GM18868 (cell line): ENCODE measurements around the gene AUTS2.

ENCODE experiments used
- ATAC-seq: cut with Tn5 transposase; IDR thresholded peaks from one replicate; pipeline ENCODE4 v1.9.1; 2021; ENCODE audit warnings: mild to moderate bottlenecking, moderate library complexity; ENCODE audit not compliant: unreplicated experiment

AUTS2 gene

GRCh38 chr7:70208236-70209063 is 610.2 kb downstream of the AUTS2 start:
- ATAC-seq = no peak

- no peak for ATAC-seq
Measured at GRCh38 chr7:70210200-70210935, 612.1 kb downstream of the AUTS2 start.

GRCh38 chr7:70210936-70211310 is 612.6 kb downstream of the AUTS2 start:
- ATAC-seq = no peak

DNA sequence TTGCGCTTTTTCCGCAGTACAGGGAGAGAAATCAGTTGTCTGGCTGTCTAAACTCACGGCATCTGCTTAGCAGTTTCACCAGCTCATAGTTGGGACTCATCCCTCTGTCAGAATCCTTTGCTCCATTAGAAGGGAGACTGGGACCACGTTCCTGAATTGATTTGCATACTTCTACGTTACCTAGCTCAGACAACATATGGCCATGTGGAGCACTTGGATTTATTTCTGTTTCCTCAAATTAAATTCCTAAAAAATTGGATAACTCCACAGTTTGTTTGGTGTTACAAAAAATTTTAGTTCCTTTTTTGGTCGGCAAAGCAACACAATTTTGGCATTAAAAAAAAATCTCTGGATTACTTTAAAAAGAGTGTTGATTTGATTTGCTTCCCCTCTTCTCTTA is 614.0 kb downstream of the AUTS2 start:
- no peak for ATAC-seq

GRCh38 chr7:70214071-70214470 is 615.8 kb downstream of the AUTS2 start:
- ATAC-seq = no peak

GRCh38 chr7:70215491-70215890 is 617.2 kb downstream of the AUTS2 start:
- no peak for ATAC-seq

- no peak for ATAC-seq
Measured at GRCh38 chr7:70217571-70217970, 619.3 kb downstream of the AUTS2 start.

- no peak for ATAC-seq
Measured at GRCh38 chr7:70218006-70218405, 619.7 kb downstream of the AUTS2 start.

GRCh38 chr7:70219061-70219460 is 620.8 kb downstream of the AUTS2 start:
- no peak for ATAC-seq

DNA sequence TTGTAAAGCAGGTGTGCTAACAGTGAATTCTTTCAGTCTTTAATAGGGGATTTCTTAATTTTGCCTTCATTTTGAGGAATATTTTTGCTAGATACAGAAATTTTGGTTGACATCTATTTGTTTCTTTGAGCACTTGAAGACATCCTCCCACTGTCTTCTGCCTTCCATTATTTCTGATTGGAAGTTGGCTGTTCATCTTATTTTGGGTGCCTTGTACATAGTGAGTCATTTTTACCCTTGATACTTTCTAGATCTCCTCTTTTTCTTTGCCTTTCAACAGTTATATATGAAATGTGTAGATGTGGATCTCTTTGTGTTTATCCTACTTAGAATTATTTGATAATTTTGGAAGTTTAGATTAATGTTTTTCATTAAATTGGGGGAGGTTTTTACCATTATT is 631.0 kb downstream of the AUTS2 start:
- ATAC-seq = no peak

GRCh38 chr7:70230761-70231160 is 632.5 kb downstream of the AUTS2 start:
- no peak for ATAC-seq

DNA sequence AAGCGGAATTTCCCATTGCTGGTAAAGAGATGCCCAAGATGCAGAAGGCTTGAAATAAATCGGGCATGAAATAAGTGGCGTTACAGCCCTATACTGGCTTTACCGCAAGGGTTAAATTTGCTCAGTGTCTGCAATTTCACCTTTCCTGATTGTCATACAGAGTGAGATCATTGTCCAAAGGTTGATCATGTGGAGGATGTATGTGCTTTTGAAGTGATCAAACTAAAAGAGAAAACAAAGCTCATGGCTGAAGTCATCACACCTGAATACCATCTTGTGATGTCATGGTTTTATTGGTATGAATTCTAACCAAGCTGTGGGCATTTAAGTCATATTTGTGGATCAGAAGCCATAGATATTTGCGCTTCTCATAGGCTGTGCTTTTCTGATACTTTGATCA is 635.5 kb downstream of the AUTS2 start:
- ATAC-seq = no peak

- no peak for ATAC-seq
Measured at GRCh38 chr7:70237256-70237655, 639.0 kb downstream of the AUTS2 start.

DNA sequence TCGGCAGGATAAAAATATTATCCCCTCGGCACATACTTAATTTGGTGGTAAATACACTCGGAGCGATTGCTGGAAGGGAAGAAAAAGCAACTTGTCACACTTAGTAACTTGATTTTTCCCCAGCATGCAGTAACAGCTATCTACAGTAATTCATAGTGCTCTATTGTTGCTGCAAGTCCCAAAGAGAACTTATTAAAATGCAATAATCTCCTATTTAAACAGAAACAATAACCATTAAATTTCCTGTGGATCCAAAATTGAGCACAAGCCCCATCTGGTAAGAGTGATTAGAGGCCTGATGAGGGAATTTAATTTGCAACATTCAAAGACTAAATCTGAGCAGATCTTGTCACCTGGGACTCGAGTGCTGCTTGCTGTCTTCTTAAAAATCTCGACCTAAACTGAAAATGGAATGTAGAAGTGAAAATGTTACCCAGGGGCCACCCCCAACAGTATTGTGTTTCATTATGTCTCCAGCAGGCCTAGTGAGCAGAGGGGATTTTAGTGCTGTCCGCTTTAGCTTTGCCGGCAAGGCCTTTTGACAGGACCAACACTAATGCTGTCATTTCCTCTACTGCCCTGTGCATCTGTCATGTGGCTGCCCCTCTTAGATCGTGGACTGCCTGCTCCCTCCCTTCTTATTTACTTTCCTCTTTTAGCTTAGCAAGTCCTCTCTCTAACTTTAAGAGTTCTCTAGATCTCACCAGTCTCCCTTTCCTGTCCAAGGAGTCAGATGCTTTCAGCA is 639.7 kb downstream of the AUTS2 start:
- peak; percentile 99 for ATAC-seq

GRCh38 chr7:70239918-70240317 is 641.6 kb downstream of the AUTS2 start:
- ATAC-seq = no peak

GRCh38 chr7:70240873-70241272 is 642.6 kb downstream of the AUTS2 start:
- ATAC-seq = no peak

DNA sequence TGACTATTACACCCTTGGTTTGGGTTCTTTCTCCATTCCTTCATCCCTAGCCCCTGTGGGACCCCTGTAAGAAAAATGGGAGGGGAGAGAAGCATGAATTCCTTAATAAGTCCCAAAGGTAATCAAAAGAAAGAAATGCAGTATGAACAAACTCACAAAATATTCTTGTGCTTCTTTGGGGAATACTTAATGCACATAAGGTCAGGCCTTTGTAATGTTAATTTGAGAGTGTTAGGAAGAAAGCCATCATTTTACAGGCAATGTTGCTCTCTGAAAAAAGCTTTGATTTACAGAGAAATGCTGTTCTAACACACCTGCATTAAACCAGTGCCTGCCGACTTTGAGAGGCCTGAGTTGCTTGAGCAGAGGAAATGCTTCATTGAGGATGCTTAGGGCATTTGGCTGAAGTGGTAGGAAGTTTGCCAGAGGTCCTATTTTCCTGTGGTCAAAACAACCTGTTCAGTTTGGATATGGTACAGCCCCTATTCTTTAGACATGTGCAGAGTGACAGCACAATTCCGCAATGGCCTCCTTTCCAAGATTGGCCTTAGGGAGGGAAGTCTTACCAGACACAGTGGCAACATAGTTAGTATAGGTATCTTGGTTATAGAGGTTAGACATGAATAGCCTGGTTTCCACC is 643.4 kb downstream of the AUTS2 start:
- no peak for ATAC-seq

GRCh38 chr7:70242826-70243225 is 644.6 kb downstream of the AUTS2 start:
- ATAC-seq = no peak

- no peak for ATAC-seq
Measured at GRCh38 chr7:70243443-70243842, 645.2 kb downstream of the AUTS2 start.

- no peak for ATAC-seq
Measured at GRCh38 chr7:70257921-70258320, 659.6 kb downstream of the AUTS2 start.

DNA sequence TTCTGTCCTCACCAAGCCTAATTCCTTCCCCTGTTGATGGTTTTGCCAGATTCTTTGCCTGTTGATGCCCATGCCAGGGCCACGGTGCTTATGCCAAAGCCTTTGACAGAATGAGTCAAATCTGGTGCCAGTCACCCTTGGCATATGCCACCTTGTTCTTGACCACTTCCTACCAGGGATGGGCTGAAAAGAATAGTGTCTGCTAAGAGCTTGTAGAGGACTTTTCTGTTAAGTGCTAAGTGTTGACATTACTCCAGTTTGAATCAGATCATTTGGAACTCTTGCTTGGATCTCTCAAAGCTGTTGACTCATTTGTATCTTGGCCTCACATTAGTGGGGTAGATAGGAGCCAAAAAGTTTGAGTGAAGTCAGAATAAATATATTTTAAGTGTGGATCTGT is 661.2 kb downstream of the AUTS2 start:
- no peak for ATAC-seq
